Natural killer cell (primary cell): Measurements from ENCODE around the gene TPP2. TPM values are rescaled to one million over a fixed set of nuclear protein-coding genes. Genes with fewer than 3 reads are reported as not detected.

Source experiments
- ATAC-seq, 3 donors: fragments of 150-1000 bp in 2 of 3; fragments of 200-7000 bp in 1 of 3; cut with Tn5 transposase; 1 replicate in 1 of 3; 2 replicates in 2 of 3; pipeline ENCODE4 v1.10.0; 2021; ENCODE audit warnings: mild to moderate bottlenecking in 2 of 3, moderate library complexity in 2 of 3
- DNase-seq, 2 donors: peaks; one replicate each; pipeline versions ENCODE4 v3.0.0 to v3.0.0-alpha.2; 2013 to 2021; ENCODE audit warnings: mixed read lengths in 1 of 2
- H3K27ac ChIP-seq: one replicate; pipeline ENCODE4 v1.5.1; 2013; ENCODE audit warnings: mild to moderate bottlenecking, low read length
- H3K27me3 ChIP-seq: one replicate; pipeline ENCODE4 v1.6.1; 2013; ENCODE audit warnings: low read length; ENCODE audit not compliant: control insufficient read depth, insufficient read depth
- H3K36me3 ChIP-seq: one replicate; pipeline ENCODE4 v1.6.1; 2013; ENCODE audit warnings: low read length; ENCODE audit not compliant: control insufficient read depth, insufficient read depth
- H3K4me1 ChIP-seq: one replicate; pipeline ENCODE4 v1.6.1; 2013; ENCODE audit warnings: low read length; ENCODE audit not compliant: control insufficient read depth, insufficient read depth
- H3K4me3 ChIP-seq: one replicate; pipeline ENCODE4 v1.5.1; 2013; ENCODE audit warnings: low read length
- H3K9me3 ChIP-seq: one replicate; pipeline ENCODE4 v1.6.1; 2013; ENCODE audit warnings: low read length; ENCODE audit not compliant: control insufficient read depth, insufficient read depth
- H3K27ac Mint-ChIP-seq, 2 donors: one replicate each; pipeline ENCODE4 v1.8.0; 2022; ENCODE audit warnings: mild to moderate bottlenecking in 2 of 2, mixed read lengths in 2 of 2, moderate library complexity in 1 of 2
- H3K27me3 Mint-ChIP-seq, 2 donors: one replicate each; pipeline ENCODE4 v1.8.0; 2022; ENCODE audit warnings: low read depth in 2 of 2, mixed read lengths in 2 of 2
- H3K36me3 Mint-ChIP-seq: one replicate; pipeline ENCODE4 v1.8.0; 2022; ENCODE audit warnings: mixed read lengths
- H3K4me1 Mint-ChIP-seq, 2 donors: one replicate each; pipeline ENCODE4 v1.8.0; 2022; ENCODE audit warnings: mixed read lengths in 2 of 2
- H3K4me3 Mint-ChIP-seq: one replicate; pipeline ENCODE4 v1.8.0; 2022; ENCODE audit warnings: mild to moderate bottlenecking, moderate library complexity, mixed read lengths
- H3K9me3 Mint-ChIP-seq, 2 donors: one replicate each; pipeline ENCODE4 v1.8.0; 2022; ENCODE audit warnings: mixed read lengths in 2 of 2
- WGBS: methylation state at CpG from one replicate; pipeline ENCODE4 v1.1.7; 2013; ENCODE audit warnings: missing lambda C conversion rate; ENCODE audit not compliant: insufficient coverage; 5-methylcytosine and 5-hydroxymethylcytosine counted together
- intact Hi-C: fragments of 100-400 bp; cut with micrococcal nuclease; formaldehyde crosslinking; loops from one replicate; pipeline ENCODE4 v1.14.2; 2022
- total RNA-seq, 4 donors: library from RNA; stranded (reverse); fragments of 120-200 nt in 1 of 4; gene quantifications; one replicate each; pipeline versions ENCODE4 v1.2.3 to v1.2.4, GENCODE V29; 2013 to 2022
- TF ChIP-seq, protein P1 (sequence below): fragments of 200-600 bp; IDR thresholded peaks from one replicate; pipeline ENCODE4 v1.8.0; 2022; ENCODE audit warnings: antibody characterized with exemption

TPP2 gene
- total RNA-seq, 3 donors from 2014 or later (not counting 1 experiment from before 2014, with no cell fraction given), result 128 to 147 (median 136) TPM

- DNase-seq (peak in 1 of 2 donors; percentile 54), ATAC-seq (peak in 1 of 3 donors; percentile 47)
- Mint-ChIP-seq H3K27ac (no peak overlapping the region), H3K4me3 (no peak overlapping the region), H3K36me3 (no peaks in the 10 kb centered on the region), H3K4me1 (peaks cover 0 to 6% of the 10 kb centered on the region in 2 donors), H3K27me3 (peaks cover 6 to 12% of the 10 kb centered on the region in 2 donors), H3K9me3 (no peaks in the 10 kb centered on the region)
- intact Hi-C loops, result loop anchor here (5.0 to 10.0 kb wide), 2 partner anchors 1041 to 1409 kb away; no protein-coding TSS in a partner anchor
- TF ChIP-seq, protein P1, sequence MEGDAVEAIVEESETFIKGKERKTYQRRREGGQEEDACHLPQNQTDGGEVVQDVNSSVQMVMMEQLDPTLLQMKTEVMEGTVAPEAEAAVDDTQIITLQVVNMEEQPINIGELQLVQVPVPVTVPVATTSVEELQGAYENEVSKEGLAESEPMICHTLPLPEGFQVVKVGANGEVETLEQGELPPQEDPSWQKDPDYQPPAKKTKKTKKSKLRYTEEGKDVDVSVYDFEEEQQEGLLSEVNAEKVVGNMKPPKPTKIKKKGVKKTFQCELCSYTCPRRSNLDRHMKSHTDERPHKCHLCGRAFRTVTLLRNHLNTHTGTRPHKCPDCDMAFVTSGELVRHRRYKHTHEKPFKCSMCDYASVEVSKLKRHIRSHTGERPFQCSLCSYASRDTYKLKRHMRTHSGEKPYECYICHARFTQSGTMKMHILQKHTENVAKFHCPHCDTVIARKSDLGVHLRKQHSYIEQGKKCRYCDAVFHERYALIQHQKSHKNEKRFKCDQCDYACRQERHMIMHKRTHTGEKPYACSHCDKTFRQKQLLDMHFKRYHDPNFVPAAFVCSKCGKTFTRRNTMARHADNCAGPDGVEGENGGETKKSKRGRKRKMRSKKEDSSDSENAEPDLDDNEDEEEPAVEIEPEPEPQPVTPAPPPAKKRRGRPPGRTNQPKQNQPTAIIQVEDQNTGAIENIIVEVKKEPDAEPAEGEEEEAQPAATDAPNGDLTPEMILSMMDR, result peak; percentile 41
- no peaks in the 10 kb centered on the region for H3K36me3 ChIP-seq
- no peaks in the 10 kb centered on the region for H3K4me1 ChIP-seq
- no peaks in the 10 kb centered on the region for H3K27me3 ChIP-seq
- H3K27ac ChIP-seq, result no peak overlapping the region
- H3K4me3 ChIP-seq, result no peak overlapping the region
- no peaks in the 10 kb centered on the region for H3K9me3 ChIP-seq
- WGBS, result 36% methylated on average over 5 of the region's 6 CpGs
Measured at GRCh38 chr13:102555914-102556553, 40.8 kb upstream of the TPP2 start.

DNA sequence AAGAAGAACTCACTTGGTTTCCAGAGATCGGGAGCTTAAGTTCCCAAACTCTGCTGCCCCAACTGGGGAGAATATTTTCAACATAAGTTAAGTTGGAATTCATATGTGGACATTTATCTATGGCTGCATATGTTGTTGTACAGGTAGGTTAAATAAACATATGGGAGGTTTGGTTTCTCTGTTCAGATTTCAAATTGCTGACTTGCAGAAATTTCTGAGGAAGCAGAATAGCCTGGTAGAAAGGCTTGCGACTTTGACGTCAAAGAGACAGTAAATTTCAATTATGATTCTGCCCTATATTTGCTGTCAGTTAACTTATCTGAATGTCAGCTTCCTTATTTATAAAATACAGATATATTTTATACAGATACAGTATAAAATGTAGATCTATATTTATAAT lies 40.0 kb upstream of the TPP2 start:
- Histone ChIP-seq H3K4me1 (no peaks in the 10 kb centered on the region), H3K36me3 (no peaks in the 10 kb centered on the region), H3K27me3 (no peaks in the 10 kb centered on the region), H3K9me3 (no peaks in the 10 kb centered on the region), H3K27ac (no peak overlapping the region), H3K4me3 (no peak overlapping the region)
- ATAC-seq (no peak), DNase-seq (no peak)
- 68% methylated on average over 2 of the region's 3 CpGs for WGBS
- Mint-ChIP-seq H3K27ac (no peak overlapping the region), H3K4me3 (no peak overlapping the region), H3K36me3 (no peaks in the 10 kb centered on the region), H3K27me3 (peaks cover 6 to 12% of the 10 kb centered on the region in 2 donors), H3K9me3 (no peaks in the 10 kb centered on the region), H3K4me1 (peaks cover 0 to 6% of the 10 kb centered on the region in 2 donors)
- TF ChIP-seq, protein P1, result no peak
- intact Hi-C loops, result loop anchor here (5.0 to 10.0 kb wide), 2 partner anchors 1042 to 1410 kb away; no protein-coding TSS in a partner anchor

GRCh38 chr13:102558029-102558428 lies 38.8 kb upstream of the TPP2 start:
- Mint-ChIP-seq H3K4me1 (peaks cover 0 to 6% of the 10 kb centered on the region in 2 donors), H3K27ac (no peak overlapping the region), H3K36me3 (no peaks in the 10 kb centered on the region), H3K27me3 (peaks cover 12 to 22% of the 10 kb centered on the region in 2 donors), H3K9me3 (no peaks in the 10 kb centered on the region), H3K4me3 (no peak overlapping the region)
- Histone ChIP-seq H3K4me1 (no peaks in the 10 kb centered on the region), H3K4me3 (no peak overlapping the region), H3K27me3 (peaks cover 2% of the 10 kb centered on the region), H3K27ac (no peak overlapping the region), H3K9me3 (no peaks in the 10 kb centered on the region), H3K36me3 (no peaks in the 10 kb centered on the region)
- TF ChIP-seq, protein P1, result no peak
- ATAC-seq (no peak), DNase-seq (no peak)
- intact Hi-C loops, result loop anchor here (5.0 to 10.0 kb wide), 2 partner anchors 1043 to 1411 kb away; no protein-coding TSS in a partner anchor
- 69% methylated on average over 2 of the region's 2 CpGs for WGBS
